Stimulated activated naive CD8-positive, alpha-beta T cell treated with anti-CD3 and anti-CD28 coated beads, Interleukin-15, Interleukin-2, amounts not matched to agents 100 ng/mL and 50 ng/mL, for 24 hours (primary cell): Measurements from ENCODE around the gene SLC25A39.

Source experiments
- H3K27ac Mint-ChIP-seq: one replicate; pipeline ENCODE4 v1.8.0; 2021; ENCODE audit warnings: mild to moderate bottlenecking, mixed read lengths
- H3K27me3 Mint-ChIP-seq: one replicate; pipeline ENCODE4 v1.8.0; 2021; ENCODE audit warnings: mixed read lengths
- H3K36me3 Mint-ChIP-seq: one replicate; pipeline ENCODE4 v1.8.0; 2021; ENCODE audit warnings: low read depth, mixed read lengths
- H3K4me1 Mint-ChIP-seq: one replicate; pipeline ENCODE4 v1.8.0; 2021; ENCODE audit warnings: low read depth, mixed read lengths
- H3K4me3 Mint-ChIP-seq: one replicate; pipeline ENCODE4 v1.8.0; 2021; ENCODE audit warnings: mild to moderate bottlenecking, mixed read lengths
- H3K9me3 Mint-ChIP-seq: one replicate; pipeline ENCODE4 v1.8.0; 2021; ENCODE audit warnings: mixed read lengths

Gene SLC25A39

DNA sequence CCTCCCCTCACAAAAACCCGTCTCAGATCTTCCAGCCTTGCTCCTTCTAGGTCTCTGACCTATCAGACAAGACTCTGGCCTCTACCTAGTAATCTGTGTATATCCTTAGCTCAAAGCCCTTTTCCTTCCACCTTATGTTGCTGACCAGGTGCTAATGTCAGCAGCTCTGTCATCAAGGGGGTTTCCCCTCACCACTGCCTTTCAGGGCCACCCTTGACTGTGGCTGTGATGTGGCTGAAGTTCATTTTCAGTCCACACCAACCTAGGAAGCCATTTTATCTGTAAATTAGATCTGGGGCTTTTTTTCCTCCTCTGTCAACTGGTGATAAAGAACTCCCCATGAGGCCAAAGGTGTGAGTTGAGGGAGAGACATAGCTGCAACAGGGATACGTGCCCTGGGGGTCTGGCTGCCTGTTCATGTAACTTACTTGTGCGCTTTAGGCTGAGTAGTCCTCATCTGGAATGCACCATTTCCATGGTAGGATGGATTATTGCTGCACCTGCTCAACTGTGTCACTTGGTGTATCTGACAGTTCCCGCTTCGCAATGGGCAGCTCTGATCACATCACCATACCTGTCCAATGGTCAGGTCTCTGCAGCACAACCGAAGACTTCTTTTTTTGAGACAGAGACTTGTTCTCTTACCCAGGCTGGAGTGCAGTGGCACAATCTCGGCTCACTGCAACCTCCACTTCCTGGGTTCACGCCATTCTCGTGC, 31.0 kb downstream of the SLC25A39 start:
- Mint-ChIP-seq H3K9me3 (no peaks in the 10 kb centered on the region), H3K27ac (no peak overlapping the region), H3K27me3 (no peaks in the 10 kb centered on the region), H3K4me3 (no peak overlapping the region), H3K36me3 (no peaks in the 10 kb centered on the region), H3K4me1 (no peaks in the 10 kb centered on the region)

DNA sequence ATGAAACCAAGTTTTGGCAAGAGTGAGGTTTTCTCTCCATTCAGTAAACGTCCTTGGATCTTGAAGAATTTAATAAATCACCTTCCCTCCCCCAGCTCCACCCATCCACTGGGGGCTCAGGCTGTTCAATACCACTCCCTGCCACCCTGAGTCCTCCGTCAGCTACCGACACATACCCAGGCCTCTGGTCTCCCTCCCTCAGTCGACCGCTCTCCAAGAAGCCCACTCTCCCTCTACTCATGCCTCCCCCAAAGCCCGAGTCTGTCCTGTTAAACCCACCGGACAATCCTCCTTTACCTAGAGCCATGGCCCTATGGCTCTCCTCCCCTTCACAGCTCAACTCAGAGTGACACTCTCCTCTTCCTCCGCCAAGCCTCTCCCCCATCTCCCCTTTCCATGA, 37.0 kb downstream of the SLC25A39 start:
- Mint-ChIP-seq H3K9me3 (no peaks in the 10 kb centered on the region), H3K27me3 (peaks cover 8% of the 10 kb centered on the region), H3K27ac (no peak overlapping the region), H3K4me1 (no peaks in the 10 kb centered on the region), H3K36me3 (no peaks in the 10 kb centered on the region), H3K4me3 (no peak overlapping the region)

DNA sequence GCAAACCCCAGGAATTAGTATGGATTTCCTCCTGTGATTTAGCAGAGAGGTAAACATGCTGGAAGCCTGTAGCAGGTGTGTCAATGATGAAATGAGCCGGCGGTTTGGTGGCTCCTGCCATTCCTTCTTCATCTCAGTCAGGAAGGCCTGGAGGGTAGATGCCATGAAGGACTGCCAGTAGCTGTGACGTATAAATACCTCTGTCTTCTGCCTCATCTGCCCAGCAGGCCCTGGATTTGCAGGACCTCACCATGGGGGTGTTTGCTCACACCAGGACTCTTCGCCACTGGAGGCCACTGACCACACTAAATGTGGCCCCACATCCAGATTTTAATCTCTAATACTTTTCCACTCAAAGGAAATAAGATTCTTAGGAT, 40.6 kb downstream of the SLC25A39 start:
- Mint-ChIP-seq H3K4me1 (peaks cover 11% of the 10 kb centered on the region), H3K27me3 (peaks cover 8% of the 10 kb centered on the region), H3K27ac (no peak overlapping the region), H3K9me3 (no peaks in the 10 kb centered on the region), H3K36me3 (no peaks in the 10 kb centered on the region), H3K4me3 (no peak overlapping the region)

DNA sequence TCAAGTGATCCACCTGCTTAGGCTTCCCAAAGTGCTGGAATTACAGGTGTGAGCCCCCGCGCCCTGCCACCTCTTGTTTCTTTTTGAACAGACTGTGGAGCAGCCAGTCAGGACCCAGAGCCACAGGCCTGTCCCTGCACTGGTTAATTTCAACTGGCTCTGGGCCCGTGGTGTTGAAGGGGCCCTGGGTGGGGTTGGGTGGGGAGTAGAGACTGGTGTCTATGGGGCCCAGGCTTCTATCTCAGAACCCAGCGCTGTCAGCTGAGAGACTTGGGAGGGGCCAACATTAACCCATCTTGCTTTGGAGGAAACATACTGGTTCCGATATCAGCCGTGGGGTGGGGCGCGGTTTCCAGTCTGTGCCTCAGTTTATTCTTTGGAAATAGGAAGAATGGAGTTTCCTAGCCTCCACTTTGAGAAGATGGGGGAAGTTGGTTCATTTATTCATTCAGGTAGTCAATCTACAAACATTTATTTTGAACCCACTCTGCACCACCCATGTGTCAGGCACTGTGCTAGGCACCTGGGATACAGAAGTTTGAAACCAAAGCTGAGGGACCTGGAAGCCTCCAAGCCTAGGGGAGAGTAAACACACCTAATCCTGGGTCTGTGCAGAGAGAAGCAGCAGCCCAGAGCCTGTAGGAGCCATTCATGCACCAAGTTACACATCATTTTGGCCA, 41.1 kb downstream of the SLC25A39 start:
- no peaks in the 10 kb centered on the region for H3K9me3 Mint-ChIP-seq
- peaks cover 7% of the 10 kb centered on the region for H3K27me3 Mint-ChIP-seq
- H3K4me1 Mint-ChIP-seq = peaks cover 11% of the 10 kb centered on the region
- no peak overlapping the region for H3K27ac Mint-ChIP-seq
- no peak overlapping the region for H3K4me3 Mint-ChIP-seq
- H3K36me3 Mint-ChIP-seq = no peaks in the 10 kb centered on the region

DNA sequence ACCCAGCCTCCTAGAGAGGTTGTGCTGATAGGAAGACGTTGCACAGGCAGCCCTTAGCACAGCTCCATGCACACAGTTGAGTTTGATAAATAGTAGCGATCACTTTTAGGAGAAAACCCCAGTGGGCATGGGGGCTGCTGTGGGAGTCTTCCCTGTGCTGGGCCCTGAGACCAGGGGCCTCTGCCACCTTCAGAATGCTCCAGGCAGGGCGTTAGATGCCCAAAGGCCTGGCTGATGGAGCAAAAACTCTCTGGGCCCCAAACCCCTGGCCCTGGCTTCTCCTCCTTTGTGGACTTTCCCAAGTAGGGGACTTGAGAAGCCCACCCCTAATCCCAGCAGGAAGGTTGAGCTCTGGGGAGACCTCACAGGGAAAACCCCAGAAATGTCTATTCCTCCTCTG, 42.4 kb downstream of the SLC25A39 start:
- Mint-ChIP-seq H3K9me3 (no peaks in the 10 kb centered on the region), H3K4me1 (peaks cover 11% of the 10 kb centered on the region), H3K27ac (no peak overlapping the region), H3K27me3 (peaks cover 3% of the 10 kb centered on the region), H3K36me3 (no peaks in the 10 kb centered on the region), H3K4me3 (no peak overlapping the region)

DNA sequence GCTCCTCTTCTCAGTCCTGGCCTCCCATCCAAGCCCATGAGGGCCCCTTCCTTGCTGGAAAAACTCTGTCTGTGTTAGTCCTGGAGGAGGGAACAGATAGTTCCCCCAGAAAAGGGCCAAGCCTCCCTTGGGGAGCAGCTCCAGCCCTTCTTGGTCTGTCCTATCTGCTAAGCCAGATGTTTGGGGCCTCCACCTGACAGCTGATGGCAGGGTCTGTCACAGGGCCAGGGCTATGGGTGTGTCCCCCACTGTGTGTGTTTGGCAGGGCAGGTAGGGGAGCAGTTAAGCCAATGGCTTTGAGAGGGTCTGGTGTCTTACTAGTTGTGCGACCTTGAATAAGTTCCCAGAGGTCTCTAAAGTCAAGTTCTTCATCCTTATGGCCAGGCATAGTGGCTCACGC, 43.1 kb downstream of the SLC25A39 start:
- Mint-ChIP-seq H3K4me3 (no peak overlapping the region), H3K36me3 (no peaks in the 10 kb centered on the region), H3K27me3 (peaks cover 3% of the 10 kb centered on the region), H3K27ac (no peak overlapping the region), H3K4me1 (peaks cover 11% of the 10 kb centered on the region), H3K9me3 (no peaks in the 10 kb centered on the region)

DNA sequence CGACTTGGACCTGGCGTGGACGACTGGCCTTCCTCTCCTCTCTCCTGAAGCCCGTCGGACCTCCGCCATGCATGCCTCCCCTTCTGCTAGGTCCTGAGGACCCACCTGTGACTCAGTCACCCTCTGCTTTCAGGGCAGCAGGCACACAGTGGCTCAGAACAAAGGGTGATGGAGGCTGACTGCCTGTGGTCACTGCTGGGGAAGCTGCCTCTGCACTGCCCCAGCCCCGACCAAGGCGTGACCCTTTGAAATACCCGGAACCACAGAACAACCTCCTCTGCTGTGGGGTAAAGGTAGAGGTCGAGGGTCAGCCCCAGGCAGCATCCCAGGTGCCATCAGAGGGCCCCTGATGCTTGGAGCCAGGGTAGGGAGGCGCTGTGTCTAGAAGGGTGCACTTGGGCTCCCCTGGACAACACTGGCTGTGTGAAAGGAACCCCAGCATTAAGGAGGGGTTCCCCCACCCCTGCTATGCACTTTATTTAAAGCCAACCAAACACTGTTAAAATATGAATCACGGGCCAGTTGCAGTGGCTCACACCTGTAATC, 44.2 kb downstream of the SLC25A39 start:
- H3K27ac Mint-ChIP-seq = no peak overlapping the region
- no peak overlapping the region for H3K4me3 Mint-ChIP-seq
- H3K36me3 Mint-ChIP-seq = no peaks in the 10 kb centered on the region
- H3K9me3 Mint-ChIP-seq = no peaks in the 10 kb centered on the region
- peaks cover 3% of the 10 kb centered on the region for H3K27me3 Mint-ChIP-seq
- peaks cover 11% of the 10 kb centered on the region for H3K4me1 Mint-ChIP-seq

DNA sequence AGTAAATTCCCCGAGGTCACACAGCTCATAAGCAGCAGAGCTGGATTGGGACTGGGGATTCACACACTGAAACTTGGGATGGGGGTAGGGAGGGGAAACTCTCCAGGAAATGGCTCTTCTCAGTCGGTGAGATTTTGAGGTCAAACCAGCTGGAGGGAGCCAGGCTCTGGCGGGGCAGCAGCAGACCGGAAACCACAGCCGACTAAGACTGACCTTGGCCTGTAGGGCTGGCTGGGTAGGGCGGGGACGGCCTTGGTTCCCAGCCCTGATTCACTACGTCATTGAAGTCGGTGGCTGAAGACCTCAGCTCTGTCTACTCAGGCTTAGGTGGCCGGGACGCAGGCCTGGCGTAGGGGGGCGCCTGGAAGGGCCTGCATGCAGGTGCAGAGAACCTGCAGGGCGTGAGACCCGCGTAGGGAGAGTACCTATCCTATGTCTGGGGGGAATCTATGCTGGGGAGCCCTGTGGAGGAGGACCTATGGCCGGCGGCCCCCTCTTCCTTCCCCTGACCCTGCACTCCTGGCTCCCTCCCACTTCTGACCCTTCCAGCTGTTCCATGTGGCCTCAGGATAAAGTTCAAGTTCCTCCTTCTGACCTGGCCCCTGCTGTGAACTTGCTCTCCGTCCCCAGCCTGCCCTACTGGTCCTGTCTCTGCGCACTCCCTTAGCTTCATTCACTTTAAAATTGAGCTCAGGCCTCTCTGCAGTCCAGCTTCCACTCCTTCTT, 44.8 kb downstream of the SLC25A39 start:
- Mint-ChIP-seq H3K27ac (no peak overlapping the region), H3K4me3 (no peak overlapping the region), H3K27me3 (peaks cover 3% of the 10 kb centered on the region), H3K4me1 (peaks cover 11% of the 10 kb centered on the region), H3K36me3 (no peaks in the 10 kb centered on the region), H3K9me3 (no peaks in the 10 kb centered on the region)

DNA sequence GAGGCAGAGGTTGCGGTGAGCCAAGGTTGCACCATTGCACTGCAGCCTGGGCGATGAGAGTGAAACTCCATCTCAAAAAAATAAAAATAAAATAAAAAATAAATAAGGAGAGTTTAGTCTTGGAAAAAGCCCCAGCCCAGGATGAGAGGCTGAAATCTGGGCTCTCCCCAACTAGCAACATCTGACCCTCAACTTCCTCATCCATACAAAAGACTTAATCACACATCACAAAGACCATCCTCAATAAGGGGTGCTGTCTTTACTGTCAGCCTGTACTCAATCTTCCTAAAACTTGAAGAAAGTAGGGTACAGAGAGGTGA, 45.3 kb downstream of the SLC25A39 start:
- Mint-ChIP-seq H3K36me3 (no peaks in the 10 kb centered on the region), H3K27ac (no peak overlapping the region), H3K9me3 (no peaks in the 10 kb centered on the region), H3K27me3 (peaks cover 3% of the 10 kb centered on the region), H3K4me1 (peaks cover 11% of the 10 kb centered on the region), H3K4me3 (no peak overlapping the region)

DNA sequence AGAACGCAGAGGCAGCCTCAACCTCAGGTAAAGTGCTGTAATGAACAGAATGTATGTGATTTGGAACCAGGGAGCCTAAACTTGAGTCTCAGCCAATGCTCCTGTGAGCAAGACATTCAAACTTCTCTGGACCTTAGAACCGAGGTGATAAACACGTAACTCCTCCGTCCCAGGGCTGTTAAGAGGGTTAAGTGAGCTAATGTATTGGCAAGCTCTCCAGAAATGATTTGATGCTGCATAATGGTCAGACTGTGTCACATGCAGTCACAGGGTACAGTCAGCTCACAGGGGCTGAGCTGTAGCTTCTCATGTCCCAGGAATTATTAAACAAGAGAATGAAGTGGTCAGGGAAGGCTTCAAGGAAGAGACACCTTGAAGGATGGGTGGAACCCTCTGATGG, 46.6 kb downstream of the SLC25A39 start:
- Mint-ChIP-seq H3K27me3 (peaks cover 3% of the 10 kb centered on the region), H3K4me1 (peaks cover 11% of the 10 kb centered on the region), H3K36me3 (no peaks in the 10 kb centered on the region), H3K4me3 (no peak overlapping the region), H3K27ac (no peak overlapping the region), H3K9me3 (no peaks in the 10 kb centered on the region)

DNA sequence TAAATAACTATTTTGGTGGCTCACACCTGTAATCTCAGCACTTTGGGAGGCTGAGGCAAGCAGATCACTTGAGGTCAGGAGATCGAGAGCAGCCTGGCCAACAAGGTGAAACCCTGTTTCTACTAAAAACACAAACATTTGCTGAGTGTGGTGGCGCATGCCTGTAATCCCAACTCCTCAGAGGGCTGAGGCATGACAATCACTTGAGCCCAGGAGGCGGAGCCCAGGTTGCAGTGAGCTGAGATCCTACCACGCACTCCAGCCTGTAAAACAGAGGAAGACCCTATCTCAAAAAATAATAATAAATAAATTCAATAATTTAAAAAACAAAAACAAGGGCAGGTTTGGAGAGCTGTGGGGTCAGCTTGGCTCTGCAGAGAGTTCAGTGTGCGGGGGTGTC, 51.0 kb downstream of the SLC25A39 start:
- no peaks in the 10 kb centered on the region for H3K36me3 Mint-ChIP-seq
- H3K27me3 Mint-ChIP-seq = peaks cover 3% of the 10 kb centered on the region
- no peak overlapping the region for H3K4me3 Mint-ChIP-seq
- no peak overlapping the region for H3K27ac Mint-ChIP-seq
- H3K4me1 Mint-ChIP-seq = no peaks in the 10 kb centered on the region
- H3K9me3 Mint-ChIP-seq = no peaks in the 10 kb centered on the region

DNA sequence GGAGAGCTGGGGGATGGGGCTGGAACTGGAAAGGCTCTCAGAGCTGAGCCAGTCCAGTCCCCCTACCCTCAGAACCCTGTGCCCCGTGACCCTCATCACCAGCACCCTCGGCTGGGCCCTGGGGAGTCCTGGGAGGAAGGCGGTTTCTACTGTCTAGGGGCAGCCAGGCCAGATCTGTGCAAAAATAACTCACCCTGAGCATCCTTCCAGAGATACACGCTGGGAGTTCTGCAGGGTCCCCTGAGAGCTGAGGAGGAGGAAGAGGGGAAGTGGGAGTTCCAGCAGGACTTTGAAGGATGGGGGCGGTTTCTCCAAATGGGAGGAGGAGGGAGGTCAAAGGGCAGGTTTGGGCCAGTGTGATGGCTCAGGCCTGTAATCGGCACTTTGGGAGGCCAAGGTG, 51.7 kb downstream of the SLC25A39 start:
- Mint-ChIP-seq H3K36me3 (no peaks in the 10 kb centered on the region), H3K4me3 (no peak overlapping the region), H3K27me3 (peaks cover under 1% of the 10 kb centered on the region), H3K4me1 (no peaks in the 10 kb centered on the region), H3K27ac (no peak overlapping the region), H3K9me3 (no peaks in the 10 kb centered on the region)

DNA sequence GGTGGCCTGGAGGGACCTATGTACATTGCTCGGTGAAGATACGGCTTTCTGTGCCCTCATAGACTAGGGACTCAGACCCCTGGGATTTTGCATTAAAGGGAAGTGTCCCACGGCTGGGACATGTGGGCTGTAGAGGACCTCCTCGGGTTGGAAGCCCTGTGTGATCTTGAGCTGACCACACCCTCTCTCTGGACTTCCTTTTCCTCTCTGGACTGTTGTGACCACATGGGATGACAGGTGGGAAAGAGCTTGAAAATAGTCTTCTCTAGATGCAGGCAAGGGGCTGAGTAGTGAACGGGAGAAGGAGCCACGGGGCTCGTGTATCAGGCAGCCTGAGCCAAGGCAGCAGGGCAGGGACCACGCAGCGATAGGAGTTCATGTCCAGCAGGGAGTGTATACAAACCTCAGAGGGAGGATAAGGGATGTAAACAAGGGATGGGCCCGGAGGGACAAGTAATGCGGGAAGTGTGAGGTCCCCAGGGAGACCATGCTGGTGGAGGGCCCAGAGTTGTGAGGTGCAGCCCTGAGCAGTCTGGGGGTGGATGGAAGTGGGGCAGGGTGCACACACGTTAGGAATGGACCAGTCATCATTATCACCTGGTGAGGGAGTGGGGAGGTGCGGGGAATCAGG, 52.2 kb downstream of the SLC25A39 start:
- no peak overlapping the region for H3K4me3 Mint-ChIP-seq
- no peaks in the 10 kb centered on the region for H3K9me3 Mint-ChIP-seq
- H3K27me3 Mint-ChIP-seq = no peaks in the 10 kb centered on the region
- no peaks in the 10 kb centered on the region for H3K36me3 Mint-ChIP-seq
- H3K27ac Mint-ChIP-seq = no peak overlapping the region
- no peaks in the 10 kb centered on the region for H3K4me1 Mint-ChIP-seq
